K562 (cell line): ENCODE data around the gene PSMA8. TPM values are rescaled to one million over a fixed set of nuclear protein-coding genes. Genes with fewer than 3 reads are reported as not detected.
A peak's percentile ranks its signal among the peaks of the same experiment; 100 is the strongest.

Experiments used
- ATAC-seq: fragments of 200-7000 bp; cut with Tn5 transposase; 3 replicates; pipeline ENCODE4 v1.9.1; 2020; ENCODE audit warnings: moderate library complexity
- BruUV-seq: library from RNA; stranded (reverse); fragments of 400-500 nt; replicated peaks from 2 replicates; lab custom pipeline; 2021; lab: Mats Ljungman, UMichigan
- CTCF ChIA-PET: fragments of 300-600 bp; formaldehyde crosslinking; extraction: SDS; loops from one replicate; lab custom pipeline; 2021; ENCODE audit warnings: low intra/inter-chr PET ratio; lab: Yijun Ruan, JAX
- POLR2A ChIA-PET: fragments of 300-600, 350-650 bp; sonication (Branson Sonifier 250); formaldehyde crosslinking; extraction: SDS; loops from one replicate; lab custom pipeline; 2021; ENCODE audit warnings: antibody characterized with exemption, inconsistent platforms; lab: Yijun Ruan, JAX
- DNase-seq, 4 experiments: peaks; one replicate each; pipeline versions ENCODE4 v3.0.0 to v3.0.0-alpha.2; 2011 to 2018; ENCODE audit warnings: low spot score in 3 of 4, mixed read lengths in 3 of 4; ENCODE audit errors: extremely low read depth in 1 of 4
- FAIRE-seq: peaks from 2 replicates; lab custom pipeline; 2011; peaks lifted over from hg19 to GRCh38; lab: Jason Lieb, UNC
- H2AFZ ChIP-seq: 2 replicates; pipeline ENCODE4 v1.6.0; 2011; ENCODE audit warnings: low read depth, low read length, control low read depth, inconsistent platforms
- H3K27ac ChIP-seq: fragments of 200-600 bp; 3 replicates; pipeline ENCODE4 v1.8.0; 2011; ENCODE audit warnings: low read depth, mild to moderate bottlenecking, control low read depth, inconsistent platforms, low read length, moderate library complexity, mixed read lengths; ENCODE audit errors: extremely low read depth
- H3K27me3 ChIP-seq, 2 experiments: fragments of 300-600 bp in 1 of 2; 2 replicates in 1 of 2; 3 replicates in 1 of 2; pipeline versions ENCODE4 v1.6.0 to v1.8.0; 2011; ENCODE audit warnings: inconsistent platforms in 2 of 2, low read length in 2 of 2, mild to moderate bottlenecking in 1 of 2, mixed read lengths in 1 of 2, moderate library complexity in 1 of 2; ENCODE audit not compliant: control insufficient read depth in 2 of 2, insufficient read depth in 2 of 2
- H3K36me3 ChIP-seq: fragments of 300-600 bp; 3 replicates; pipeline ENCODE4 v1.8.0; 2011; ENCODE audit warnings: mild to moderate bottlenecking, low read length, inconsistent platforms; ENCODE audit not compliant: control insufficient read depth, insufficient read depth
- H3K4me1 ChIP-seq, 2 experiments: fragments of 200-600 bp in 1 of 2; replicated peaks in 1 of 2; 2 replicates in 1 of 2; 3 replicates in 1 of 2; pipeline versions ENCODE4 v1.5.1 to v1.8.0; 2011; ENCODE audit warnings: inconsistent platforms in 2 of 2, low read length in 2 of 2, mild to moderate bottlenecking in 1 of 2, mixed read lengths in 1 of 2, moderate library complexity in 1 of 2; ENCODE audit not compliant: control insufficient read depth in 2 of 2, insufficient read depth in 2 of 2
- H3K4me2 ChIP-seq: 2 replicates; pipeline ENCODE4 v1.6.1; 2011; ENCODE audit warnings: low read length, control low read depth, inconsistent platforms, mixed read lengths; ENCODE audit not compliant: insufficient read depth
- H3K4me3 ChIP-seq: fragments of 200-600 bp; sonication (generic), shearing (Covaris generic); 2 replicates; pipeline ENCODE4 v1.5.1; 2016; ENCODE audit warnings: control low read depth, inconsistent platforms
- H3K79me2 ChIP-seq: fragments of 200-600 bp; 3 replicates; pipeline ENCODE4 v1.8.0; 2011; ENCODE audit warnings: low read length, inconsistent platforms; ENCODE audit not compliant: control insufficient read depth, insufficient read depth
- H3K9ac ChIP-seq, 2 experiments: 2 replicates each; pipeline versions ENCODE4 v1.6.0 to v1.6.1; 2011; ENCODE audit warnings: low read depth in 2 of 2, low read length in 2 of 2, control low read depth in 1 of 2, inconsistent platforms in 1 of 2, mild to moderate bottlenecking in 1 of 2, mixed read lengths in 1 of 2; ENCODE audit not compliant: insufficient read depth in 1 of 2
- H3K9me1 ChIP-seq: one replicate; pipeline ENCODE4 v1.6.0; 2011; ENCODE audit warnings: inconsistent platforms, mild to moderate bottlenecking, low read length, moderate library complexity; ENCODE audit not compliant: control insufficient read depth, insufficient read depth
- H3K9me3 ChIP-seq: replicated peaks from 2 replicates; pipeline ENCODE4 v1.5.1; 2011; ENCODE audit warnings: low read depth, low read length, inconsistent platforms; ENCODE audit not compliant: control insufficient read depth, insufficient read depth
- H4K20me1 ChIP-seq: replicated peaks from 2 replicates; pipeline ENCODE4 v1.6.1; 2011; ENCODE audit warnings: low read length, inconsistent platforms, mixed read lengths; ENCODE audit not compliant: control insufficient read depth, insufficient read depth
- CAMTA2 ChIP-seq: fragments of 250-450 bp; sonication (Bioruptor Pico); conservative IDR thresholded peaks from 2 replicates; pipeline ENCODE4 v1.5.1; 2022
- CHD1 ChIP-seq: fragments of 200-600 bp; sonication (generic); IDR thresholded peaks from one replicate; pipeline ENCODE4 v1.6.1; 2012; ENCODE audit warnings: mild to moderate bottlenecking, moderate library complexity, low read length, inconsistent platforms
- CTBP1 ChIP-seq: fragments of 450-650 bp; IDR thresholded peaks from 2 replicates; pipeline ENCODE4 v1.6.1; 2016; ENCODE audit warnings: borderline replicate concordance
- GATAD2A ChIP-seq: fragments of 450-650 bp; IDR thresholded peaks from 2 replicates; pipeline ENCODE4 v1.6.1; 2017
- HDAC2 ChIP-seq: fragments of 450-650 bp; IDR thresholded peaks from 2 replicates; pipeline ENCODE4 v1.6.1; 2016; ENCODE audit warnings: mild to moderate bottlenecking
- ILK ChIP-seq: fragments of 450-650 bp; IDR thresholded peaks from 2 replicates; pipeline ENCODE4 v1.6.1; 2016; ENCODE audit warnings: missing genetic modification characterization, low read depth, mild to moderate bottlenecking, missing compliant biosample characterization, moderate library complexity, borderline replicate concordance
- MCM3 ChIP-seq: fragments of 450-650 bp; IDR thresholded peaks from 2 replicates; pipeline ENCODE4 v1.6.1; 2016
- NR1H2 ChIP-seq: sonication (generic); formaldehyde crosslinking; IDR thresholded peaks from 2 replicates; pipeline ENCODE4 v1.4.0; 2020; ENCODE audit warnings: mild to moderate bottlenecking, missing genetic modification reagents
- SLC30A9 ChIP-seq: fragments of 250-450 bp; sonication (Bioruptor Pico); IDR thresholded peaks from 2 replicates; pipeline ENCODE4 v1.8.0; 2022; ENCODE audit warnings: mild to moderate bottlenecking, moderate library complexity
- SMARCA5 ChIP-seq: fragments of 450-650 bp; IDR thresholded peaks from 2 replicates; pipeline ENCODE4 v1.6.1; 2016
- TAF1 ChIP-seq: IDR thresholded peaks from 2 replicates; pipeline ENCODE4 v1.6.1; 2011; ENCODE audit warnings: mild to moderate bottlenecking, low read length, moderate library complexity; ENCODE audit not compliant: insufficient read depth, control insufficient read depth, severe bottlenecking; ENCODE audit errors: extremely low read depth
- ZNF778 ChIP-seq: fragments of 450-650 bp; formaldehyde crosslinking; IDR thresholded peaks from 2 replicates; pipeline ENCODE4 v1.4.0; 2020; ENCODE audit warnings: mild to moderate bottlenecking, moderate library complexity
- WGBS: fragments of 100-300 bp; shearing (Covaris generic); methylation state at CpG from one replicate; pipeline ENCODE4 v1.1.6; 2016; ENCODE audit warnings: low coverage, mixed read lengths; ENCODE audit not compliant: insufficient coverage; ENCODE audit errors: missing lambda C conversion rate; 5-methylcytosine and 5-hydroxymethylcytosine counted together
- in situ Hi-C: fragments of 300-500 bp; cut with MboI; formaldehyde crosslinking; loops from 4 replicates; pipeline ENCODE4 v1.15.0; 2018; ENCODE audit warnings: inconsistent platforms, mixed read lengths
- intact Hi-C: fragments of 100-400 bp; cut with micrococcal nuclease; formaldehyde crosslinking; loops from 2 replicates; pipeline ENCODE4 v1.14.2; 2022
- polyA plus RNA-seq, 8 experiments: library from polyadenylated mRNA; depleted of rRNA in 4 of 8; stranded (reverse) in 5 of 8; unstranded in 3 of 8; fragments of >200 nt; fragmentation: Nextera tagmentation in 2 of 8; fragmentation: Illumina TruSeq in 1 of 8; extraction: Ambion mirVana in 2 of 8; extraction: Trizol in 1 of 8; gene quantifications; 2 replicates each; pipeline versions ENCODE4 v1.2.1 to v1.2.3, GENCODE V29; 2011 to 2014; ENCODE audit warnings: inconsistent platforms in 1 of 8, missing spikeins in 1 of 8
- total RNA-seq, 7 experiments: library from RNA; depleted of rRNA in 6 of 7; stranded (reverse); fragments of >200 nt in 6 of 7; fragmentation: Illumina TruSeq in 2 of 7; extraction: Trizol in 2 of 7; gene quantifications; 2 replicates each; pipeline versions ENCODE4 v1.2.1 to v1.2.3, GENCODE V29; 2011 to 2021; ENCODE audit warnings: low replicate concordance in 1 of 7
- TF ChIP-seq, protein P1 (sequence below): IDR thresholded peaks from 3 replicates; pipeline ENCODE4 v1.6.1; 2011; ENCODE audit warnings: borderline replicate concordance, mild to moderate bottlenecking; ENCODE audit not compliant: insufficient read length, insufficient read depth
- TF ChIP-seq, protein P2 (sequence below): IDR thresholded peaks from 3 replicates; pipeline ENCODE4 v1.6.1; 2011; ENCODE audit warnings: borderline replicate concordance, mild to moderate bottlenecking, moderate library complexity; ENCODE audit not compliant: insufficient read length; ENCODE audit errors: extremely low read depth
- TF ChIP-seq, protein P3 (sequence below): sonication (generic); formaldehyde crosslinking; IDR thresholded peaks from 2 replicates; pipeline ENCODE4 v1.8.0; 2022; ENCODE audit warnings: mild to moderate bottlenecking, missing genetic modification reagents
- TF ChIP-seq, protein P4 (sequence below): fragments of 450-650 bp; IDR thresholded peaks from 2 replicates; pipeline ENCODE4 v1.6.1; 2016; ENCODE audit warnings: missing biosample characterization, missing genetic modification characterization
- TF ChIP-seq, protein P5 (sequence below), 2 experiments: fragments of 450-650 bp; conservative IDR thresholded peaks; 2 replicates each; pipeline ENCODE4 v1.6.1; 2017; ENCODE audit warnings: mild to moderate bottlenecking in 2 of 2, moderate library complexity in 2 of 2

PSMA8 gene
- total and polyA plus RNA-seq, 9 of the 15 experiments (the other 6 are each of a cell fraction or from before 2014, with no cell fraction given) = not detected

- CTCF ChIA-PET = no interaction called here
- Histone ChIP-seq H4K20me1 (no peaks in the 10 kb centered on the region), H3K4me1 (no peaks in the 10 kb centered on the region), H3K9ac (no peak overlapping the region), H3K36me3 (no peaks in the 10 kb centered on the region), H3K79me2 (no peaks in the 10 kb centered on the region), H3K27ac (no peak overlapping the region), H2AFZ (0 out of 2 replicates have a peak overlapping the region, but pooled peaks have one; percentile 15), H3K4me2 (no peak overlapping the region), H3K4me3 (no peak overlapping the region), H3K9me1 (no peaks in the 10 kb centered on the region), H3K9me3 (no peaks in the 10 kb centered on the region), H3K27me3 (no peaks in the 10 kb centered on the region; a peak in 1 of 5 replicates)
- ATAC-seq = peak; percentile 52
- FAIRE-seq = no peak
- no peak for DNase-seq
- BruUV-seq = no TSS peak
- TF ChIP-seq CHD1 = no peak
- TF ChIP-seq GATAD2A = no peak
- no peak for TF ChIP-seq MCM3
- TF ChIP-seq, protein P1, sequence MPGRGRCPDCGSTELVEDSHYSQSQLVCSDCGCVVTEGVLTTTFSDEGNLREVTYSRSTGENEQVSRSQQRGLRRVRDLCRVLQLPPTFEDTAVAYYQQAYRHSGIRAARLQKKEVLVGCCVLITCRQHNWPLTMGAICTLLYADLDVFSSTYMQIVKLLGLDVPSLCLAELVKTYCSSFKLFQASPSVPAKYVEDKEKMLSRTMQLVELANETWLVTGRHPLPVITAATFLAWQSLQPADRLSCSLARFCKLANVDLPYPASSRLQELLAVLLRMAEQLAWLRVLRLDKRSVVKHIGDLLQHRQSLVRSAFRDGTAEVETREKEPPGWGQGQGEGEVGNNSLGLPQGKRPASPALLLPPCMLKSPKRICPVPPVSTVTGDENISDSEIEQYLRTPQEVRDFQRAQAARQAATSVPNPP = no peak
- TF ChIP-seq CAMTA2 (CRISPR knock-in tag) = no peak
- TF ChIP-seq, protein P2, sequence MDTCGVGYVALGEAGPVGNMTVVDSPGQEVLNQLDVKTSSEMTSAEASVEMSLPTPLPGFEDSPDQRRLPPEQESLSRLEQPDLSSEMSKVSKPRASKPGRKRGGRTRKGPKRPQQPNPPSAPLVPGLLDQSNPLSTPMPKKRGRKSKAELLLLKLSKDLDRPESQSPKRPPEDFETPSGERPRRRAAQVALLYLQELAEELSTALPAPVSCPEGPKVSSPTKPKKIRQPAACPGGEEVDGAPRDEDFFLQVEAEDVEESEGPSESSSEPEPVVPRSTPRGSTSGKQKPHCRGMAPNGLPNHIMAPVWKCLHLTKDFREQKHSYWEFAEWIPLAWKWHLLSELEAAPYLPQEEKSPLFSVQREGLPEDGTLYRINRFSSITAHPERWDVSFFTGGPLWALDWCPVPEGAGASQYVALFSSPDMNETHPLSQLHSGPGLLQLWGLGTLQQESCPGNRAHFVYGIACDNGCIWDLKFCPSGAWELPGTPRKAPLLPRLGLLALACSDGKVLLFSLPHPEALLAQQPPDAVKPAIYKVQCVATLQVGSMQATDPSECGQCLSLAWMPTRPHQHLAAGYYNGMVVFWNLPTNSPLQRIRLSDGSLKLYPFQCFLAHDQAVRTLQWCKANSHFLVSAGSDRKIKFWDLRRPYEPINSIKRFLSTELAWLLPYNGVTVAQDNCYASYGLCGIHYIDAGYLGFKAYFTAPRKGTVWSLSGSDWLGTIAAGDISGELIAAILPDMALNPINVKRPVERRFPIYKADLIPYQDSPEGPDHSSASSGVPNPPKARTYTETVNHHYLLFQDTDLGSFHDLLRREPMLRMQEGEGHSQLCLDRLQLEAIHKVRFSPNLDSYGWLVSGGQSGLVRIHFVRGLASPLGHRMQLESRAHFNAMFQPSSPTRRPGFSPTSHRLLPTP = no peak
- TF ChIP-seq SLC30A9 = no peak
- TF ChIP-seq, protein P3, sequence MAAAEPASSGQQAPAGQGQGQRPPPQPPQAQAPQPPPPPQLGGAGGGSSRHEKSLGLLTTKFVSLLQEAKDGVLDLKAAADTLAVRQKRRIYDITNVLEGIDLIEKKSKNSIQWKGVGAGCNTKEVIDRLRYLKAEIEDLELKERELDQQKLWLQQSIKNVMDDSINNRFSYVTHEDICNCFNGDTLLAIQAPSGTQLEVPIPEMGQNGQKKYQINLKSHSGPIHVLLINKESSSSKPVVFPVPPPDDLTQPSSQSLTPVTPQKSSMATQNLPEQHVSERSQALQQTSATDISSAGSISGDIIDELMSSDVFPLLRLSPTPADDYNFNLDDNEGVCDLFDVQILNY (CRISPR knock-in tag) = no peak
- TF ChIP-seq, protein P4, sequence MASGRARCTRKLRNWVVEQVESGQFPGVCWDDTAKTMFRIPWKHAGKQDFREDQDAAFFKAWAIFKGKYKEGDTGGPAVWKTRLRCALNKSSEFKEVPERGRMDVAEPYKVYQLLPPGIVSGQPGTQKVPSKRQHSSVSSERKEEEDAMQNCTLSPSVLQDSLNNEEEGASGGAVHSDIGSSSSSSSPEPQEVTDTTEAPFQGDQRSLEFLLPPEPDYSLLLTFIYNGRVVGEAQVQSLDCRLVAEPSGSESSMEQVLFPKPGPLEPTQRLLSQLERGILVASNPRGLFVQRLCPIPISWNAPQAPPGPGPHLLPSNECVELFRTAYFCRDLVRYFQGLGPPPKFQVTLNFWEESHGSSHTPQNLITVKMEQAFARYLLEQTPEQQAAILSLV (tag) = no peak
- no peak for TF ChIP-seq TAF1
- no peak for TF ChIP-seq ZNF778 (CRISPR knock-in tag)
- TF ChIP-seq CTBP1 = no peak
- no peak for TF ChIP-seq NR1H2 (CRISPR knock-in tag)
- TF ChIP-seq, protein P5, sequence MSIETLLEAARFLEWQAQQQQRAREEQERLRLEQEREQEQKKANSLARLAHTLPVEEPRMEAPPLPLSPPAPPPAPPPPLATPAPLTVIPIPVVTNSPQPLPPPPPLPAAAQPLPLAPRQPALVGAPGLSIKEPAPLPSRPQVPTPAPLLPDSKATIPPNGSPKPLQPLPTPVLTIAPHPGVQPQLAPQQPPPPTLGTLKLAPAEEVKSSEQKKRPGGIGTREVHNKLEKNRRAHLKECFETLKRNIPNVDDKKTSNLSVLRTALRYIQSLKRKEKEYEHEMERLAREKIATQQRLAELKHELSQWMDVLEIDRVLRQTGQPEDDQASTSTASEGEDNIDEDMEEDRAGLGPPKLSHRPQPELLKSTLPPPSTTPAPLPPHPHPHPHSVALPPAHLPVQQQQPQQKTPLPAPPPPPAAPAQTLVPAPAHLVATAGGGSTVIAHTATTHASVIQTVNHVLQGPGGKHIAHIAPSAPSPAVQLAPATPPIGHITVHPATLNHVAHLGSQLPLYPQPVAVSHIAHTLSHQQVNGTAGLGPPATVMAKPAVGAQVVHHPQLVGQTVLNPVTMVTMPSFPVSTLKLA (conservative IDR thresholded peaks at IDR 0.05) = no peak
- TF ChIP-seq HDAC2 = no peak
- no peak for TF ChIP-seq SMARCA5
- TF ChIP-seq ILK (tag) = no peak
- POLR2A ChIA-PET = no interaction called here
- intact Hi-C loops (no loop called here), in situ Hi-C loops (no loop called here)
- 8% methylated on average over 8 of the region's 8 CpGs for WGBS
These were observed 56.8 kb downstream of the PSMA8 start for GRCh38 chr18:26190506-26190905.
